HG02870 (cell line): ENCODE results near the gene CASP14.
"Not testable (repeated sequence)": the region's sequence is repeated elsewhere in the genome, so short reads cannot be mapped to it uniquely, and the experiment has no call there.

Experiments
- ATAC-seq: cut with Tn5 transposase; IDR thresholded peaks from one replicate; pipeline ENCODE4 v1.9.1; 2021; ENCODE audit warnings: mild to moderate bottlenecking, moderate library complexity; ENCODE audit not compliant: unreplicated experiment

CASP14 gene

GRCh38 chr19:15048885-15049541 is at the start of gene CASP14:
Gene CASP14 (plus strand): TSS chr19:15049480. CDS start chr19:15052252, 2,772 bp downstream.
- ATAC-seq, result no peak

GRCh38 chr19:15008308-15008707 is 41.0 kb upstream of the CASP14 start:
- no peak for ATAC-seq

GRCh38 chr19:15010501-15011300 is 38.6 kb upstream of the CASP14 start:
- ATAC-seq, result no peak

GRCh38 chr19:15014579-15014978 is 34.7 kb upstream of the CASP14 start:
- no peak for ATAC-seq

- no peak for ATAC-seq
Measured at GRCh38 chr19:15015946-15016542, 33.2 kb upstream of the CASP14 start.

GRCh38 chr19:15018836-15019235 is 30.4 kb upstream of the CASP14 start:
- ATAC-seq, result not testable (repeated sequence)

GRCh38 chr19:15021286-15022007 is 27.8 kb upstream of the CASP14 start:
- no peak for ATAC-seq

GRCh38 chr19:15022752-15023151 is 26.5 kb upstream of the CASP14 start:
- no peak for ATAC-seq

- ATAC-seq, result no peak
Measured at GRCh38 chr19:15025217-15025616, 24.1 kb upstream of the CASP14 start.

- ATAC-seq, result no peak
Measured at GRCh38 chr19:15028490-15028889, 20.8 kb upstream of the CASP14 start.

GRCh38 chr19:15031675-15032074 is 17.6 kb upstream of the CASP14 start:
- ATAC-seq, result no peak

- ATAC-seq, result no peak
Measured at GRCh38 chr19:15035795-15036311, 13.4 kb upstream of the CASP14 start.

- ATAC-seq, result no peak
Measured at GRCh38 chr19:15037586-15037985, 11.7 kb upstream of the CASP14 start.

- ATAC-seq, result no peak
Measured at GRCh38 chr19:15038294-15038693, 11.0 kb upstream of the CASP14 start.

- no peak for ATAC-seq
Measured at GRCh38 chr19:15042003-15042402, 7.3 kb upstream of the CASP14 start.

GRCh38 chr19:15042826-15043225 is 6.5 kb upstream of the CASP14 start:
- no peak for ATAC-seq

- no peak for ATAC-seq
Measured at GRCh38 chr19:15045506-15045905, 3.8 kb upstream of the CASP14 start.

GRCh38 chr19:15047680-15048079 is 1.6 kb upstream of the CASP14 start:
- no peak for ATAC-seq

GRCh38 chr19:15048128-15048527 is 1.2 kb upstream of the CASP14 start:
- no peak for ATAC-seq

GRCh38 chr19:15050639-15051038 is 1.4 kb downstream of the CASP14 start:
- no peak for ATAC-seq

GRCh38 chr19:15062036-15062435 is 12.8 kb downstream of the CASP14 start:
- ATAC-seq, result no peak
